HepG2 (cell line): Measurements from ENCODE around the gene RCC1. TPM values are rescaled to one million over a fixed set of nuclear protein-coding genes. Genes with fewer than 3 reads are reported as not detected.

Experiments used
- HNF1B ChIP-seq: sonication (generic); formaldehyde crosslinking; IDR thresholded peaks from 2 replicates; pipeline ENCODE4 v1.5.1; 2020; ENCODE audit warnings: mild to moderate bottlenecking, moderate library complexity, missing genetic modification reagents
- IKZF4 ChIP-seq: sonication (generic); formaldehyde crosslinking; IDR thresholded peaks from 2 replicates; pipeline ENCODE4 v1.5.1; 2020; ENCODE audit warnings: borderline replicate concordance, mild to moderate bottlenecking, low read depth, missing genetic modification reagents; ENCODE audit errors: not compliant biosample characterization
- MAZ ChIP-seq, 2 experiments: sonication (generic) in 1 of 2; formaldehyde crosslinking in 1 of 2; IDR thresholded peaks; 2 replicates each; pipeline versions ENCODE4 v1.5.0 to v1.6.1; 2012 to 2020; ENCODE audit warnings: low read depth in 2 of 2, mild to moderate bottlenecking in 2 of 2, borderline replicate concordance in 1 of 2, improper control_type of control experiment in 1 of 2, low read length in 1 of 2, missing genetic modification reagents in 1 of 2, moderate library complexity in 1 of 2
- MEF2D ChIP-seq: sonication (generic); formaldehyde crosslinking; IDR thresholded peaks from 2 replicates; pipeline ENCODE4 v1.5.1; 2020; ENCODE audit warnings: mild to moderate bottlenecking, missing genetic modification reagents
- NKX3-1 ChIP-seq: sonication (generic); formaldehyde crosslinking; IDR thresholded peaks from 2 replicates; pipeline ENCODE4 v1.5.0; 2020; ENCODE audit warnings: missing genetic modification reagents
- POGK ChIP-seq: sonication (generic); formaldehyde crosslinking; conservative IDR thresholded peaks from 2 replicates; pipeline ENCODE4 v1.8.0; 2022; ENCODE audit warnings: mild to moderate bottlenecking, moderate library complexity, missing genetic modification reagents
- POLR2A ChIP-seq, 2 experiments: IDR thresholded peaks; 2 replicates each; pipeline ENCODE4 v1.6.1; 2011; ENCODE audit warnings: low read depth in 2 of 2, low read length in 2 of 2, mild to moderate bottlenecking in 1 of 2, moderate library complexity in 1 of 2; ENCODE audit not compliant: insufficient read depth in 1 of 2
- SAP130 ChIP-seq: IDR thresholded peaks from 2 replicates; pipeline ENCODE4 v1.6.1; 2016; ENCODE audit warnings: low read depth
- ZBTB3 ChIP-seq: sonication (generic); formaldehyde crosslinking; IDR thresholded peaks from 2 replicates; pipeline ENCODE4 v1.4.0; 2020; ENCODE audit warnings: low read depth, mild to moderate bottlenecking, moderate library complexity, missing genetic modification reagents, borderline replicate concordance
- ZBTB33 ChIP-seq: sonication (generic); formaldehyde crosslinking; IDR thresholded peaks from 2 replicates; pipeline ENCODE4 v1.4.0; 2020; ENCODE audit warnings: missing genetic modification reagents
- ZNF274 ChIP-seq: sonication (generic); formaldehyde crosslinking; IDR thresholded peaks from 2 replicates; pipeline ENCODE4 v1.5.1; 2020; ENCODE audit warnings: mild to moderate bottlenecking, missing genetic modification reagents
- ZNF766 ChIP-seq: sonication (generic); formaldehyde crosslinking; IDR thresholded peaks from 2 replicates; pipeline ENCODE4 v1.5.0; 2020; ENCODE audit warnings: missing genetic modification reagents, borderline replicate concordance
- polyA plus RNA-seq, 8 experiments: library from polyadenylated mRNA; depleted of rRNA in 3 of 8; stranded (reverse) in 7 of 8; unstranded in 1 of 8; fragments of >200 nt; fragmentation: Illumina TruSeq in 4 of 8; extraction: Trizol in 4 of 8; gene quantifications; 2 replicates each; pipeline versions ENCODE4 v1.2.1 to v1.2.3, GENCODE V29; 2011 to 2016; ENCODE audit warnings: low read depth in 4 of 8, missing spikeins in 1 of 8, mixed read lengths in 1 of 8; ENCODE audit not compliant: insufficient read depth in 1 of 8
- total RNA-seq, 5 experiments: library from RNA; depleted of rRNA; stranded (reverse); fragments of >200 nt; fragmentation: Illumina TruSeq; extraction: Trizol; gene quantifications; 2 replicates each; pipeline ENCODE4 v1.2.3, GENCODE V29; 2016; ENCODE audit warnings: low read depth in 1 of 5
- TF ChIP-seq, protein P1 (sequence below): IDR thresholded peaks from 2 replicates; pipeline ENCODE4 v1.6.1; 2018; ENCODE audit warnings: missing genetic modification reagents
- TF ChIP-seq, protein P2 (sequence below): IDR thresholded peaks from 2 replicates; pipeline ENCODE4 v1.6.1; 2012; ENCODE audit warnings: low read depth, low read length, improper control_type of control experiment

Gene RCC1
- total and polyA plus RNA-seq, 2 of the 13 experiments (the other 11 are each of a cell fraction or from before 2014, with no cell fraction given), result 47.2 to 80.8 TPM

DNA sequence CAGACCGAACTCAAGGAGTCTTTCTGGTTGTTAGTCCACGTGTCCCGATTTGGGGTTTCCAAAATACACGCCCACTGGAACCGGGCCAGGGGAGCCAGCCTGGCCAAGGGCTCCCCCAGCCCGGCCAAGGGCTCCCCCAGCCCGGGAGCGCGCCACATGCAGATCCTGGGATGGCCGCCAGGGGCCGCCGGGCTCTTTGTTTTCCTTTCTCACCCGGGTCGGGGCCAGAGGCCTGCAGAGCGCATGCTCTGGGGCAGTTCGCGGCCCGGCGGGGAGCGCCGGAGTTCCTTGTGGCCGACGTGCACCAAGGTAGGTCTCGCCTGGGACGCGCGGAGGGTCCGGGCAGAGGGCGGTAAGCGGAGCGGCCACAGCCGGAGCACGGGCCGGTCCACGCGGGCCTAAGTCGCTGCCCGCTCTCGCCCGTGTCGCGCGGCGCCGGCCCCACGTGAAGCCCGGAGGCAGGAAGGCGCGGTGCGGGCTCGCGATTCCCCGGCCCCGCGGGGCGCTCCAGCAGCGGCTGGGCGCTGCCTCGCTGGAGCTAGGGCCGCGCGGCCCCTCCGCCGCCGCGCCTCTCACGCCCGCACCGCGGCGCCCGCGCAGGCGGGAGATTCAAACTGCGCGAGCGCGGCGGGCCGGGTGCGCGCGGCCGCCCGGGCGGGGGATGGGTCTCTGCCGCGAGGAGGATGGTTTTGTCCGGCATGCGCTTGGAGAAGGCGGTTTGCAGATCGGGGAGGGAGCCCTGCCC lies 12.3 kb downstream of the RCC1 start (continued):
- TF ChIP-seq HNF1B (CRISPR knock-in tag) (peak; percentile 50; the same call in 1 of the 2 replicates), SAP130 (CRISPR knock-in tag) (peak; percentile 68), ZNF766 (CRISPR knock-in tag) (no peak), POLR2A (IDR thresholded peaks at IDR 0.05; ENCODE audit: insufficient read depth in 1 of 2, low read depth in 2 of 2, low read length in 2 of 2) (peak; percentile 47 to 86; a peak in 3 of 4 replicates), IKZF4 (CRISPR knock-in tag) (peak; percentile 87), ZBTB33 (no peak), MEF2D (CRISPR knock-in tag) (no peak), NKX3-1 (CRISPR knock-in tag) (no peak), MAZ (IDR thresholded peaks at IDR 0.05; ENCODE audit: borderline replicate concordance, low read depth, low read length) (no peak; the same call in 1 of the 2 replicates), MAZ (CRISPR knock-in tag; IDR thresholded peaks at IDR 0.05; ENCODE audit: low read depth) (peak; percentile 68), ZBTB3 (CRISPR knock-in tag) (peak; percentile 46; the same call in 1 of the 2 replicates), POGK (CRISPR knock-in tag) (peak; percentile 41; the same call in 1 of the 2 replicates), ZNF274 (CRISPR knock-in tag) (no peak)
- TF ChIP-seq, protein P1, sequence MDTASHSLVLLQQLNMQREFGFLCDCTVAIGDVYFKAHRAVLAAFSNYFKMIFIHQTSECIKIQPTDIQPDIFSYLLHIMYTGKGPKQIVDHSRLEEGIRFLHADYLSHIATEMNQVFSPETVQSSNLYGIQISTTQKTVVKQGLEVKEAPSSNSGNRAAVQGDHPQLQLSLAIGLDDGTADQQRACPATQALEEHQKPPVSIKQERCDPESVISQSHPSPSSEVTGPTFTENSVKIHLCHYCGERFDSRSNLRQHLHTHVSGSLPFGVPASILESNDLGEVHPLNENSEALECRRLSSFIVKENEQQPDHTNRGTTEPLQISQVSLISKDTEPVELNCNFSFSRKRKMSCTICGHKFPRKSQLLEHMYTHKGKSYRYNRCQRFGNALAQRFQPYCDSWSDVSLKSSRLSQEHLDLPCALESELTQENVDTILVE (CRISPR knock-in tag), result no peak
- TF ChIP-seq, protein P2, sequence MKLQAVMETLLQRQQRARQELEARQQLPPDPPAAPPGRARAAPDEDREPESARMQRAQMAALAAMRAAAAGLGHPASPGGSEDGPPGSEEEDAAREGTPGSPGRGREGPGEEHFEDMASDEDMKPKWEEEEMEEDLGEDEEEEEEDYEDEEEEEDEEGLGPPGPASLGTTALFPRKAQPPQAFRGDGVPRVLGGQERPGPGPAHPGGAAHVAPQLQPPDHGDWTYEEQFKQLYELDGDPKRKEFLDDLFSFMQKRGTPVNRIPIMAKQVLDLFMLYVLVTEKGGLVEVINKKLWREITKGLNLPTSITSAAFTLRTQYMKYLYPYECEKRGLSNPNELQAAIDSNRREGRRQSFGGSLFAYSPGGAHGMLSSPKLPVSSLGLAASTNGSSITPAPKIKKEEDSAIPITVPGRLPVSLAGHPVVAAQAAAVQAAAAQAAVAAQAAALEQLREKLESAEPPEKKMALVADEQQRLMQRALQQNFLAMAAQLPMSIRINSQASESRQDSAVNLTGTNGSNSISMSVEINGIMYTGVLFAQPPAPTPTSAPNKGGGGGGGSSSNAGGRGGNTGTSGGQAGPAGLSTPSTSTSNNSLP, result no peak
